WERI-Rb-1 (cell line): Measurements from ENCODE around the gene MEIS2.

Experiments
- DNase-seq: peaks from one replicate; pipeline ENCODE4 v3.0.0-alpha.2; 2020
- H3K27ac ChIP-seq: fragments of 250-450 bp; sonication (Bioruptor Pico); 2 replicates; pipeline ENCODE4 v1.5.1; 2020; ENCODE audit warnings: mild to moderate bottlenecking, moderate library complexity
- H3K27me3 ChIP-seq: fragments of 250-450 bp; sonication (Bioruptor Pico); 2 replicates; pipeline ENCODE4 v1.5.1; 2021; ENCODE audit warnings: mild to moderate bottlenecking, low read depth, moderate library complexity; ENCODE audit not compliant: insufficient read depth, severe bottlenecking
- H3K36me3 ChIP-seq: fragments of 250-450 bp; sonication (Bioruptor Pico); 2 replicates; pipeline ENCODE4 v1.5.1; 2020; ENCODE audit warnings: mild to moderate bottlenecking, moderate library complexity
- H3K4me3 ChIP-seq: 2 replicates; pipeline ENCODE4 v1.5.1; 2011; ENCODE audit warnings: low read depth, mild to moderate bottlenecking, control low read depth, low read length
- H3K9me3 ChIP-seq: fragments of 250-450 bp; sonication (Bioruptor Pico); 2 replicates; pipeline ENCODE4 v1.5.1; 2021; ENCODE audit warnings: mild to moderate bottlenecking, moderate library complexity; ENCODE audit not compliant: severe bottlenecking
- CTCF ChIP-seq: IDR thresholded peaks from 2 replicates; pipeline ENCODE4 v1.5.1; 2011; ENCODE audit warnings: low read depth, mild to moderate bottlenecking, control low read depth, inconsistent platforms, low read length

MEIS2 gene

GRCh38 chr15:36877796-36878683 lies 222.3 kb downstream of the MEIS2 start:
- DNase-seq, result no peak
- H3K27me3 ChIP-seq, result no peaks in the 10 kb centered on the region
- no peak overlapping the region for H3K27ac ChIP-seq
- H3K9me3 ChIP-seq, result no peaks in the 10 kb centered on the region
- H3K36me3 ChIP-seq, result no peaks in the 10 kb centered on the region
- TF ChIP-seq CTCF, result no peak
- H3K4me3 ChIP-seq, result no peak overlapping the region

- TF ChIP-seq CTCF, result no peak
- Histone ChIP-seq H3K36me3 (no peaks in the 10 kb centered on the region), H3K27ac (no peak overlapping the region), H3K4me3 (no peak overlapping the region), H3K9me3 (no peaks in the 10 kb centered on the region), H3K27me3 (no peaks in the 10 kb centered on the region)
- no peak for DNase-seq
Measured at GRCh38 chr15:36877294-36877693, 223.1 kb downstream of the MEIS2 start.

- no peaks in the 10 kb centered on the region for H3K27me3 ChIP-seq
- H3K36me3 ChIP-seq, result no peaks in the 10 kb centered on the region
- no peak for TF ChIP-seq CTCF
- no peak for DNase-seq
- no peak overlapping the region for H3K4me3 ChIP-seq
- H3K27ac ChIP-seq, result no peak overlapping the region
- H3K9me3 ChIP-seq, result no peaks in the 10 kb centered on the region
Measured at GRCh38 chr15:36875740-36876334, 224.5 kb downstream of the MEIS2 start.

GRCh38 chr15:36874930-36875329 lies 225.4 kb downstream of the MEIS2 start:
- no peak for TF ChIP-seq CTCF
- no peak for DNase-seq
- Histone ChIP-seq H3K36me3 (no peaks in the 10 kb centered on the region), H3K27ac (no peak overlapping the region), H3K27me3 (no peaks in the 10 kb centered on the region), H3K4me3 (no peak overlapping the region), H3K9me3 (no peaks in the 10 kb centered on the region)

- no peak overlapping the region for H3K27ac ChIP-seq
- H3K9me3 ChIP-seq, result no peaks in the 10 kb centered on the region
- H3K27me3 ChIP-seq, result no peaks in the 10 kb centered on the region
- no peak overlapping the region for H3K4me3 ChIP-seq
- no peaks in the 10 kb centered on the region for H3K36me3 ChIP-seq
- no peak for TF ChIP-seq CTCF
- no peak for DNase-seq
Measured at GRCh38 chr15:36867436-36867835, 232.9 kb downstream of the MEIS2 start.

- H3K27me3 ChIP-seq, result no peaks in the 10 kb centered on the region
- no peak for TF ChIP-seq CTCF
- no peak for DNase-seq
- H3K4me3 ChIP-seq, result no peak overlapping the region
- H3K27ac ChIP-seq, result no peak overlapping the region
- no peaks in the 10 kb centered on the region for H3K9me3 ChIP-seq
- H3K36me3 ChIP-seq, result no peaks in the 10 kb centered on the region
Measured at GRCh38 chr15:36866896-36867295, 233.5 kb downstream of the MEIS2 start.
